Measurements from ENCODE around the gene CXCR3. TPM values are rescaled to one million over a fixed set of nuclear protein-coding genes. Genes with fewer than 3 reads are reported as not detected.

The CXCR3 gene
- total and polyA plus RNA-seq, 2 donors from 2014 or later, result 0.24 to 1.7 TPM

DNA sequence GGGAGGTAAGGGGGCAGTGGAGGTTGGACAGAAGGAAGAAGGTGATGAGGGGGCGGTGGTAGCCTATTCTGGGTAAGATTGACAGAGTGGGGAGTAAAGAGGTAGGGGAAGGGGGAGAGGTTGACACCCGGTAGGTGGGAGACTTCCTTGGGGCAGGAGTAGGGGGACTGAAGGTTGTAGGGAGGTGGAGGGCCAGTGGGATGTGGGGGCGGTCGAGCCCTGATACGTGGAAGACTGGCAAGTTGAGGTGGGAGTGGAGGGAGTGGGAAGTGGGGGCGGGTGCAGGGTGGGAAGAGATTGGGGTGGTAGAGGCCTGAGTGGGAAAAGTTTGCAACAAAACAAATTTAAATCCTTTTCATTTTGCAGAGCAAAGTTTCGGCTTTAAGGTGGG, 38.3 kb downstream of the CXCR3 start:
- no peak overlapping the region for H3K4me3 ChIP-seq (ENCODE audit: low read length in 3 of 3)
- TF ChIP-seq, protein P1, sequence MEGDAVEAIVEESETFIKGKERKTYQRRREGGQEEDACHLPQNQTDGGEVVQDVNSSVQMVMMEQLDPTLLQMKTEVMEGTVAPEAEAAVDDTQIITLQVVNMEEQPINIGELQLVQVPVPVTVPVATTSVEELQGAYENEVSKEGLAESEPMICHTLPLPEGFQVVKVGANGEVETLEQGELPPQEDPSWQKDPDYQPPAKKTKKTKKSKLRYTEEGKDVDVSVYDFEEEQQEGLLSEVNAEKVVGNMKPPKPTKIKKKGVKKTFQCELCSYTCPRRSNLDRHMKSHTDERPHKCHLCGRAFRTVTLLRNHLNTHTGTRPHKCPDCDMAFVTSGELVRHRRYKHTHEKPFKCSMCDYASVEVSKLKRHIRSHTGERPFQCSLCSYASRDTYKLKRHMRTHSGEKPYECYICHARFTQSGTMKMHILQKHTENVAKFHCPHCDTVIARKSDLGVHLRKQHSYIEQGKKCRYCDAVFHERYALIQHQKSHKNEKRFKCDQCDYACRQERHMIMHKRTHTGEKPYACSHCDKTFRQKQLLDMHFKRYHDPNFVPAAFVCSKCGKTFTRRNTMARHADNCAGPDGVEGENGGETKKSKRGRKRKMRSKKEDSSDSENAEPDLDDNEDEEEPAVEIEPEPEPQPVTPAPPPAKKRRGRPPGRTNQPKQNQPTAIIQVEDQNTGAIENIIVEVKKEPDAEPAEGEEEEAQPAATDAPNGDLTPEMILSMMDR (IDR thresholded peaks at IDR 0.05; ENCODE audit: borderline replicate concordance, extremely low read depth, insufficient read depth), result no peak
- no peaks in the 10 kb centered on the region for H3K9me3 ChIP-seq (ENCODE audit: control insufficient read depth in 2 of 3, insufficient read depth in 1 of 3, low read length in 3 of 3)
- no peaks in the 10 kb centered on the region for H3K4me1 ChIP-seq (ENCODE audit: control insufficient read depth in 2 of 3, insufficient read depth in 2 of 3, low read depth in 1 of 3, low read length in 3 of 3)
- H3K27ac ChIP-seq (ENCODE audit: low read depth in 2 of 2, low read length in 2 of 2), result no peak overlapping the region
- peaks cover 0 to 1% (median 0%) of the 10 kb centered on the region in 3 donors for H3K36me3 ChIP-seq (ENCODE audit: control insufficient read depth in 2 of 3, insufficient read depth in 3 of 3, low read length in 3 of 3)
- no peaks in the 10 kb centered on the region for H3K27me3 ChIP-seq (ENCODE audit: control insufficient read depth, insufficient read depth, low read length)
- H3K9ac ChIP-seq (ENCODE audit: low read length in 3 of 3), result no peak overlapping the region
- intact Hi-C loops (cut with DNase I), result no loop called here
- DNase-seq (no peak), FAIRE-seq (no peak)

DNA sequence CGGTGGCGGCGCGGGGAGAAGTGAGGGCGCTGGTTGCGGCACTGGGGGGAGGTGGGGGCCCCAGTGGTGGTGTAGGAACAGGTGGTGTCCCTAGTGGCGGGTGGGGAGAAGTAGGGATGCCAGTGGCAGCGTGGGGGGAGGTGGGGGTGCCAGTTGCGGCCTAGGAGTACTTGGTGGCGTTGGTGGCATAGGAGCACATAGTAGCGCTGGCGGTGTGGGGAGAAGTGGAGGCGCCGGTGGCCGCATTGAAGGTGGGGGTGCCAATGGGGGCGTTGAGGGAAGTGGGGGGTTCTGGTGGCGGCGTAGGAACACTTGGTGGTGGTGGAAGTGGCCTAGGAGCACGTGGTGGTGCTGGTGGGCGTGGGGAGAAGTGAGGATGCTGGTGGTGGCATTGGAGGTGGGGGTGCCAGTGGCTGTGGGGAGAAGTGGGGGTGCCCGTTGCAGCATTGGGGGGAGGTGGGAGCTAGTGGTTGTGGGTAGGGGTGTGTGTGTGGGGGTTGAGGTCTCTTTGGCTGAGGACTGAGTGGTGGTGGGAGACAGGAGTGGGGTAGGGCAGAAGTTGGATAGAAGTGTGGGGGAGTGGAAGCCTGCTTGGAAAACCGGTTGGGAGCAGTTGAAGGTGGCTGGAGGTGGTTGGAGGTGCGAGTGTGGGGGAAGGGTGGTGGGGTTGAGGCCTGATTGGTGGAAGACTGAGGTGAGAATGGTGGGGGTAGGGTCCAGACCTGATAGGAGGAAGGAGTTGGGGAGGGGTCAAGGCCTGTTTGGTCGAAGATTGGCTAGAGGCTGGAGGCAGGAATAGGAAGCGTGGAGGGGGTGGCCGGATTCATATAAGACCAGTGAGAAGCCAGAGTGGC, 38.9 kb downstream of the CXCR3 start:
- H3K4me3 ChIP-seq (ENCODE audit: low read length in 3 of 3), result no peak overlapping the region
- no peaks in the 10 kb centered on the region for H3K4me1 ChIP-seq (ENCODE audit: control insufficient read depth in 2 of 3, insufficient read depth in 2 of 3, low read depth in 1 of 3, low read length in 3 of 3)
- H3K27me3 ChIP-seq (ENCODE audit: control insufficient read depth, insufficient read depth, low read length), result no peaks in the 10 kb centered on the region
- TF ChIP-seq, protein P1 (IDR thresholded peaks at IDR 0.05; ENCODE audit: borderline replicate concordance, extremely low read depth, insufficient read depth), result no peak
- H3K36me3 ChIP-seq (ENCODE audit: control insufficient read depth in 2 of 3, insufficient read depth in 3 of 3, low read length in 3 of 3), result peaks cover 0 to 6% (median 0%) of the 10 kb centered on the region in 3 donors
- H3K9me3 ChIP-seq (ENCODE audit: control insufficient read depth in 2 of 3, insufficient read depth in 1 of 3, low read length in 3 of 3), result no peaks in the 10 kb centered on the region
- H3K27ac ChIP-seq (ENCODE audit: low read depth in 2 of 2, low read length in 2 of 2), result no peak overlapping the region
- intact Hi-C loops (cut with DNase I), result no loop called here
- DNase-seq (no peak), FAIRE-seq (no peak)
- H3K9ac ChIP-seq (ENCODE audit: low read length in 3 of 3), result no peak overlapping the region

- Histone ChIP-seq H3K36me3 (ENCODE audit: control insufficient read depth in 2 of 3, insufficient read depth in 3 of 3, low read length in 3 of 3) (peaks cover 0 to 13% (median 3%) of the 10 kb centered on the region in 3 donors), H3K4me1 (ENCODE audit: control insufficient read depth in 2 of 3, insufficient read depth in 2 of 3, low read depth in 1 of 3, low read length in 3 of 3) (no peaks in the 10 kb centered on the region), H3K27me3 (ENCODE audit: control insufficient read depth, insufficient read depth, low read length) (no peaks in the 10 kb centered on the region), H3K9ac (ENCODE audit: low read length in 3 of 3) (no peak within 1 kb of the TSS), H3K27ac (ENCODE audit: low read depth in 2 of 2, low read length in 2 of 2) (no peak within 1 kb of the TSS), H3K9me3 (ENCODE audit: control insufficient read depth in 2 of 3, insufficient read depth in 1 of 3, low read length in 3 of 3) (no peaks in the 10 kb centered on the region), H3K4me3 (ENCODE audit: low read length in 3 of 3) (no peak within 1 kb of the TSS)
- intact Hi-C loops (cut with DNase I), result no loop called here
- FAIRE-seq (no peak), DNase-seq (peak in 1 of 5 donors; percentile 74)
- TF ChIP-seq, protein P1 (IDR thresholded peaks at IDR 0.05; ENCODE audit: borderline replicate concordance, extremely low read depth, insufficient read depth), result no peak
Measured at GRCh38 chrX:71578253-71579135, 39.8 kb downstream of the CXCR3 start, which contains the start of gene GCNA. TSS of gene GCNA (plus strand) at chrX:71578437. CDS start at chrX:71580822, 2,385 bp downstream.

All from kidney (tissue), 14 donors.